Germinal center (tissue), 1 donor: ENCODE data around the gene GLTP.
"Not testable (repeated sequence)": the region's sequence is repeated elsewhere in the genome, so short reads cannot be mapped to it uniquely, and the experiment has no call there.

Experiments
- DNase-seq: peaks from one replicate; pipeline ENCODE4 v3.0.0; 2012; ENCODE audit warnings: mixed read lengths, low spot score

The GLTP gene, protein sequence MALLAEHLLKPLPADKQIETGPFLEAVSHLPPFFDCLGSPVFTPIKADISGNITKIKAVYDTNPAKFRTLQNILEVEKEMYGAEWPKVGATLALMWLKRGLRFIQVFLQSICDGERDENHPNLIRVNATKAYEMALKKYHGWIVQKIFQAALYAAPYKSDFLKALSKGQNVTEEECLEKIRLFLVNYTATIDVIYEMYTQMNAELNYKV

DNA sequence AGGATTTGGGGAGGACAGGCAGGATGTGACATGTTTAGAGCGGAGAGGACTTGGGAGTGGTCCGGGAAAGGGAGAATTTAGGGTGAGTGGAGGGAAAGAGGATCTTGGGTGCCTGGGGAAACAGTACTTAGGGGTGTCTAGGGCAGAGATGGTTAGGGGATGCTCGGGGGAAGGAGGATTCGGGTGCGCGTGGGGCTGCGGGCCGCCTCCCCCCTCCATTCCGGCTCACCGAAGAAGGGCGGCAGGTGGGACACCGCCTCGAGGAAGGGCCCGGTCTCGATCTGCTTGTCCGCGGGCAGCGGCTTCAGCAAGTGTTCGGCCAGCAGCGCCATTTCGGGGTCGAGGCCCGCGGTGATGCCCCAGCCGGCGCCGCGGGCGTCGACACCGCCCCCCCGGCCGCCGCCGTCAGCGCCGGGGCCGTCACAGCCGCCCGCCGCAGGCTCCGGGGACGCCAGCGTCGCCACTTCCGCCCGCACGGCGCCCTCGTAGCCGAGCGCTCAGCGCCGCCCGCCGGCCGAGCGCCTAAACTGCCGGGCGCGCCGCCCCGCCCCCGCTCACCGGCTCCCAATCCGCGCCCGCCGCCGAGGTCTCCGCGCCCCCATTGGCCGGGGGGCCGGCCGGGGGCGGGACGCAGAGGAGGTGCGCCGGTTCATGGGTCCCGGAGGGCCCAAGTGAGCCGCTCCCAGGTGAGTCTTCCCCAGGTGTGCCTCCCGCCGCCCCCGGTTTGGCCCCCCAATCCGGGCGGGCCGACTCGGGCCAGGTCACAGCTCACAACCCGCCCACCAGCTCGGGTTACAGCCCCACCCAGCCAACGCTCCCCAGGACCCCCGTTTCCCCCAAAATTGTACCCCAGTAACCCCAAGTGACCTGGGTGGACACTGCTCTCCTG lies at the start of gene GLTP:
Gene GLTP (minus strand): TSS at position 499 of the 889 bp plus-strand sequence. CDS start 167 bp downstream, at position 332.
- peak; percentile 98 for DNase-seq

DNA sequence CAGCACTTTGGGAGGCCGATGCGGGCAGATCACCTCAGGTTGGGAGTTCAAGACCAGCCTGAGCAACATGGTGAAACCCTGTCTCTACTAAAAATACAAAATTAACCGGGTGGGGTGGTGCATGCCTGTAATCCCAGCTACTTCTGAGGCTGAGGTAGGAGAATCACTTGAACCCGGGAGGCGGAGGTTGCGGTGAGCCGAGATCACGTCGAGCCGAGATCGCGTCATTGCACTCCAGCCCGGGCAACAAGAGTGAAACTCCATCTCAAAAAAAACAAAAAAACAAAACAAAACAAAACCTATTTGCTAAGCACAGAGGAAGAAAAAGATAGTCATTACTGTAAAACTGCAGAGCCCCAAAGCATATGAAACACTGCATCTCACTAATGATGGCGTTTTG lies 49.0 kb upstream of the GLTP start:
- DNase-seq, result not testable (repeated sequence)

DNA sequence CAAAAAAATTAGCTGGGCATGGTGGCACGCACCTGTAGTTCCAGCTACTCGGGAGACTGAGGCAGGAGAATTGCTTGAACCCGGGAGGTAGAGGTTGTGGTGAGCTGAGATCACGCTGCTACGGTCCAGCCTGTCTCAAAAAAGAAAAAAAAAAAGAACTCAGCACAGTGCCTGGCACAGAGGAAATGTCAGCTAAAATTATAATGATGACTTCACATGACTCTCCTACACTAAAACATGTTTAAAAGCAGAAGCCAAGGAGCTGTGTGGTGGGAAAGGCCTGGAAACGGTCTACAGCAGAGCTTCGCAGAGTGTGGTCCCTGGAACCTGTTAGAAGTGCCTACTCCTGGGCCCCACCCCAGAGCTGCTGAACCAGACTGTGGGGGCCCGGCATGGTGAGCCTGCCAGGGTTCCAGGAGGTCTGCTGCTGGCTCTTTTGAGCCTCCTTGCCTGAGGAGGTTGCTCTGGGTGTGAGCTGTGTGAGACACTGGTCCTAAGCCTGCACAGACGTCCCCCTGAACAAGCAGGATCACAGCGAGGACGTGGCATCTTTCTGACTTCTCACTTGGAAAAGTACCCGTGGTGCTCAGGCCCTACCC lies 47.8 kb upstream of the GLTP start:
- no peak for DNase-seq

DNA sequence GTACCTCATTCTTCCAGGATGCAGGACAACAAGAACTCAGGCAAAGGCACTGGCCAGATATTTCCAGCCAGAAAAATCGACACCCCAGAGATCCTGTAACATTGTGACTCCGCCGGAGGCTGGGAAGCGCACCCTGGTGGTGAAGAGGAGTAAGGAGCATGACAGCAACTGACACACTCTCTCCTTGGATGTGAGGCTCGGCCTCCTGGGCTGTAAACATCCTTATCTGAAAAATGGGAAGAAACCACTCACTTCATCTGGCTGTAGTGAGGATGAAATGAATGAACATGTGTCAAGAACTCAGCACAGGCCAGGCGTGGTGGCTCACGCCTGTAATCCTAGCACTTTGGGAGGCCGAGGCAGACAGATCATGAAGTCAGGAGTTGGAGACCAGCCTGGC lies 47.3 kb upstream of the GLTP start:
- peak; percentile 27 for DNase-seq

DNA sequence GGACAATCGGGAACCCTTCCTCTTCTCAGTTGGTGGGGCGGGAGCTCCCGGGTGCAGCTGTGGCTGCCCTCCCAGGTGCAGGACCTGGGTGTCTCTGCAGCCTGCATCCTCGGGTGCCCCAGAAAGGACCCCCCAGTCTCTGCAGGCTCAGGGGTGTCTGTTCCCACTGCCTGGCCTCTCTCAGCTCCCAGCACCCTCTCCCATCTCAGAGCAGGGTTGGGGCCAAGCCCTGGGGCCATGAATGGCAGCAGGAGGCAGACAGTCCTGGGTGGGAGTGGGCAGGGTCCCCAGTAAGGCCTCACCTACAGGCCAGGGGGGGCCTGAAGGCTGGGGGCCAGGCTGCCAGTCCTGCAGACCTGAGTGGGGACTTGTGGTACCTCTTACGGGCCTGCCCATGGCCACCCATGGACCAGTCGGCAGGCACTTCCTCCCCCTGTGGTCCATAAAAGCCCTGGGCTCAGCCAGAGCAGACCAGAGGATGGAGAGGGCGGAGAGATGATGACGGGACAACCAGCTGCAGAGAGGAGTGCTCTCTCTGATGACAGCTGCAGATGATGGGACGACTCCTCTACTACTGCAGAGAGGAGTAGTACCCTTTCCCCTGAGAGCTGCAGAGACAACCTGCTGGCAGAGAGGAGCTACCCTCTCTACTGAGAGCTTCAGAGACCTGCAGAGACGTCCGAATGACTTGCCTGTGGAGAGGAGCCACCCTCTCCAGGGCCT lies 46.3 kb upstream of the GLTP start:
- DNase-seq, result no peak

DNA sequence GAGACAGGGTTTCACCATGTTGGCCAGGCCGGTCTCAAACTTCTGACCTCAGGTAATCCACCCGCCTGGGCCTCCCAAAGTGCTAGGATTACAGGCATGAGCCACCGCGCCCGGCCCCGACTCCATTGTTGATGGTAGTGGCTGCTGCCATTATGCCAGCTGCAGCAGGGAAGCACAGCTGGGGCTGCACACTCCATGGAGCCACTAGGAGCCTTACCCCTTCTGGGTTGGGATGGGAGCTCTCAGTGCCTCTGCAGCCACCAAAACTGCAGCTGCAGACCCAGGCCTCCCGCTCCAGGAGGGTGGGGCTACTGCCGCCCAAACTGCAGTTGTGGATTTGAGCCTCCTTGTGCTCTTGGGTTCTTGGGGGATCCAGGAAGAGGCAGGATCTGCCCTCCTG lies 45.7 kb upstream of the GLTP start:
- no peak for DNase-seq

DNA sequence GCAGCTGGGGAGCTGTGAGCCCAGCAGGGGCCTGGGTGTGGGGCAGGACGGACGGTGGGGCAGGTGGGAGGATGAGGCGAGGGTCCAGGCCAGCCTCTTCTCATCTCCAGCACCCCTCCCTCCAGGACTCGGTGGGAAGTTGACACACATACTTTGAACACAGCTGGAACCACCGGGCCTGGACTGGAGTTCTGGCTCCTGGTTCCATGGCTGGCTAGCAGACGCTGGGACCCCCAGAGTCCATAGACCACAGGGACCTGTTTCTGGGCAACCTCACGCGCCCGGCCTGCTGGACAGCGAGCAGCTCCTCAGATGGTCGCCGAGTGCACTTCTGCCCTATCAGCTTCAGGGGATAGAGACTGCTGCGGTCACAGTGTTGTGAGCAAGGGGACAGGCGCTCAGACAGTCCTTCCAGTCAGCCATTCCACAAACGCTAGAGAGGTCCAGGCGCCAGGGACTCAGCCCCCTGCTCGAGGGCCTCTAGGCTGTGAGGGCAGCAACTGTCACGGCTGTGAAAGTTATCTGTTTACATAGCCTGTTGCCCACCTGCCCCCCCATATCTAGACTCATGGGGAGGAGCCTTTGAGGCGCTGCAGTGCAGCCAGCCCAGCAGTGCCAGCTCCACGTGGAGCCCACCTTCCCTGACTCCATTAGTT lies 45.0 kb upstream of the GLTP start:
- no peak for DNase-seq

DNA sequence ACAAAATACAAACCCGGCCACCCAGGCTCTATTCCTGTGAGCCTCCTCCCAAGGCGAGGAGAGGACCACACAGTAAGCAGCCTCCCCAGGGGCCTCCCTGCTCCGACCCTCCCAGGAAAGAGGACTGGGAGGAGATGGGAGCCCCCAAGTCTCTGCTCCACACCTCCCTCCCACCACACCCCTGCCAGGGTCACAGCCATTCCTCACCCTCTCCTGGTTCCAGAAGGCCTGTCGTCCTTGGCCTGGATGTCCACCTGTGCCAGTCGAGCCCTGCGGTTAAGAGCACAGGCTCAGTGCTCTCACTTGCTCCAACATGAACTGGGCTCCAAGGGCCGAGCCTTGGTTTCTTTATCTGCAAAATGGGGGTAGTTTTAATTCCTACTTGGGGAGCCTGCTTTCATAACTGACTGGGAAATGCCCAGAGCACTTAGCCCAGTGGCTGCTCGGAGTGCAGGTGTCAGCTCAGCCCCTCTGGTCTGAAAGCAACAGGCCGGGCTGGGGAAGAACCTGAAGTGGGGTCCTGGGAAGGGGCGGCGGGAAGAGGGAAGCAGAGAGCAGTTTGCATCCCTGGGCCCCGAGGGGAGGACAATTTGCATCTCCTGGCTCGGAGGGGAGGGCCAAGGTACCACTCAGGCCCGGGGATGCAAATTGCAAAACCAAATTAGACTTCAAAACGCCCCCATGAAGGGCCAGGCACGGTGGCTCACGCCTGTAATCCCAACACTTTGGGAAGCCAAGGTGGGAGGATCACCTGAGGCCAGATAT lies 43.3 kb upstream of the GLTP start:
- DNase-seq, result peak; percentile 50

DNA sequence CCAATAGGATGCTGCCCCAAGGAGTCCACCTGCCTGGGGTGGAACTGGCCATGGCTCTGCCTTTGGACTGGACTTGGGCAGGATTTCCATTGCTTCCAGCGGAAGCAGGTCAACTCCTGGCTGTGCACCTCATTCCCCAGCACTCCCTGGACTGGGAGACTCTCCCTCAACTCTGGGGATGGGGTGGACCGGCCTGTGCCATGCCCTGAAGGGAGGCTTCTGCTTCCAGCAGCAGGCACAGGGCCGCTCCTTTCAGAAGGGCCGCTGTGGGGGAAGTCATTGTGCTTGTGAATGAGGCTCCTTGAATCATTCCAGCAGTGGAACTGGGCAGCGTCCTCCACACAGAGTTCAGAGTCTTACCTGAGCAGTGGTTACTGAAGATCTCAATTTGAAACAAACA lies 42.7 kb upstream of the GLTP start:
- DNase-seq, result no peak

DNA sequence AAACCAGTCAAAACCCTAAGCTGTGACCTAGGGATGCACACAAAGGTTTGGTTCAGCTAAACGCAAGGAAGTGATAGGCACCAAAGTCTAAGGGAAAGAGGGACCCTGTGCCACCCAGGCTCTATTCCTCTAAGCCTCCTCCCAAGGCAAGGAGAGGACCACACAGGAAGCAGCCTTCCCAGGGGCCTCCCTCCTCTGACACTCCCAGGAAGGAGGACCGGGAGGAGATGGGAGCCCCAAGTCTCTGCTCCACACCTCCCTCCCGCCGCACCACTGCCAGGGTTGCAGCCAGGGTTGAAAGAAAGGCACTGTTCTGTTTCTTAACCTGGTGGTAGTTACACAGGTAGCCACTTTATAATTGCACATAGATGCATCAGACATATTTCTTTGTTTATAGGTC lies 41.6 kb upstream of the GLTP start:
- DNase-seq, result no peak

DNA sequence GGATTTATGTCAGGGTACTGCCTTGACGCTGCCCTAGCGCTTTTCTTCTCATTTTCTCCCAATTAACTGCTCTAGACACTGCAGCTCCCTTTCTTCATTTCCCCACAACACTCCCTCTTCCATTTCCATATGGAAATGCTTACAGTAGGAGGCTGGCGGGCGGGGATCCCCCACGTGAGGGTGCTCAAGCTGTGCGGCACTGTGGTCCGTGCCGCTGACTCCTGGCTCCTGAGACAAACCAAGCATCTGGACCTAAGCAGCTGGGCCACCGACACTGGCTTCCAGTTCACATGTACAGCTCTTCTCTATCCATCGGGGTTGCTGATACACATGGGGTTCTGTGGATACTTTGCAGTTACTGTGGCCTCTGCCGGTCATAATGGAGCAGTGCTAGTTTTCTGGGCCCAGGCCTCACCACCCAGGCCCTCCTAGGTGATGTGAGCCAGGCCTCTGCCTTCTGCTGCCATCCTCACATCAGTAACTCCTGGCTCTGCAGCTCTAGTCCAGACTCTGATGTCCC lies 40.0 kb upstream of the GLTP start:
- DNase-seq, result no peak

DNA sequence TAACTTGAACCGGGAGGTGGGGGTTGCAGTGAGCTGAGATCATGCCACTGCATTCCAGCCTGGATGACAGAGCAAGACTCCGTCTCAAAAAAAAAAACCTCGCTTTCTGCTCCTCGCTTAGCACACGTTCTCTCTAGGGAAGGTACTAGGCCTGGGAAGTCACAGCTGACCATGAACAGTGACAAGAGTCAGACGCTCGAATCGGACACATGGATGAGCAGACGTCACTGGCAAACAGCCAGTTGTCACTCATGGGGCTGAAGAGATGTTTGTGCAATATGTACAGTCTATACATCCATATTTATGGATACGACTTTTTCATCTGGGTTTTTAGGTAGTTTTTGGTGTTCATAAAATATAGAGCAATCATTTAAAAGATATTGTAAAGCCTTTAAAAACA lies 39.1 kb upstream of the GLTP start:
- no peak for DNase-seq

DNA sequence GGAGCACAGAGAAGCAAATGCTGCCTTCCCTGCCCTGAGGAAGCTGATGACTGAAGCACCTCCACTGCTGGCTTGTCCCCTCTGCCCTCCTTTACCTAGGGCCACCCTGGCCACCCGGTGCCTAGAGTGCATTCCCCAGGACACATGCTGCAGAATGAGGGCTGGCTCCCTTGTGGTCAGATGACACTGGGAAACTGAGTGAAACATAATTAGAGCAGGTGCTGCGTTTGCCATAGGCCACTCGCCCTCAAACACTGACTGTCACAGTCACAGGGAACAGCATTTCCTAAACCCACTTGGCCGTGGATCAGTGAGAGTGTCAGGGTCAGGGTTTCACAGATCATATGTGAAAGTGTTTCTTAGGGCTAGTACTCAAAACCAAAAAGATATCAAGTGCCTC lies 35.7 kb upstream of the GLTP start:
- DNase-seq, result no peak

DNA sequence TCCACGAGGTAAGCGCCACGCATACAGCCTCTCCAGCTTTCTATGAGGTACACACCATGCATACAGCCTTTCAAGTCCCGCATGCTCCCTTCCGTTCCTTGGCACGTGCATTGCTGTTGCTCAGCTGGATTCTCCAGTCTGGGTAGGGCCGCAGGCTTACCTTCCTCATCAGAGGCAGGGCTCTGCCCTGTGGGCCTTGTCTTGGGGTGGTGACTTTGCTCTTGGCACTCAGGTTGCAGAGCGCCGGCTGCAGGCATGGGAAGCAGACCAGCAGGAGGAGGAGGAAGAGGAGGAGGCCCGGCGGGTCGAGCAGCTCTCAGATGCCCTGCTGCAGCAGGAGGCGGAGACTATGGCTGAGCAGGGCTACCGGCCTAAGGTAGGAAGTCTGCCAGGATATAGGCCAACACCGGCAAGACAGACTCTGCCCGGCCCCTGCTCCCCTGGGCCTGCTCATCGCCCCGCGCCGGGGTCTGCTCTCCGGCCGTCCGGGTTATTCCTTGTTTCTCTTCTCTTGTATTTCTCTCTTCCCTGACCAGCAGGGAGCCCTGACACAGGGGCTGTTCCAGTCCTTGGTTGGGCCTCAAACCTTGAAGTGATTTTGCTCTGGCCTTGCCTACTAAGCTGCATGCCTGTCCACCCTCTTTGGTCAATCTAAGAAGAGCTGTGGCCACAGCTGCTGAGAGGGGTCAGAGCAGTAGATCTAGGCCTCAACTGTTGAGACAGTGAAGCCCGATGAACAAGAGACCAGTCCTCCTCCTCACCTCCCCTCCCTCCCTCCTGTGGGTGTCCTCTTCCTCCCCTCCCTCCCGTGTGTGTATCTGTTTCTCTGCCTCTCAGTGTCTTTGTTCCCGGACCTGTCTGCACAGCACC lies 35.1 kb upstream of the GLTP start:
- DNase-seq, result no peak

DNA sequence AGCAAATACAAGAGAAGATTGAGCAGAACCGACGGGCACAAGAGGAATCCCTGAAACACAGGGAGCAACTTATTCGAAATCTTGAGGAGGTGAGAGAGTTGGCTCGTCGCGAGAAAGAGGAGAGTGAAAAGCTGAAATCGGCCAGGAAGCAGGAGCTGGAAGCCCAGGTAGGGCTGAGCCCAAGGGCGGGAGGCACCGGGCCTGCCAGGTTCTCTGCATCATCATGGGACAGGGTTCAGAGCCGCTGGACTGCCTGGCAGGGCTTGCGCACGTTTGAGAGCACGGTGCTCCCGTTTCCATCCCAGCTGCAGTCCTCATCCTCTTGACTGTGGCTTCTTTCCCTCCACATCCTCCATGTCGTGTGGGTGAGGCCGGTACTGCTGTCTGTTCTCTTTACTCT lies 34.1 kb upstream of the GLTP start:
- DNase-seq, result no peak

DNA sequence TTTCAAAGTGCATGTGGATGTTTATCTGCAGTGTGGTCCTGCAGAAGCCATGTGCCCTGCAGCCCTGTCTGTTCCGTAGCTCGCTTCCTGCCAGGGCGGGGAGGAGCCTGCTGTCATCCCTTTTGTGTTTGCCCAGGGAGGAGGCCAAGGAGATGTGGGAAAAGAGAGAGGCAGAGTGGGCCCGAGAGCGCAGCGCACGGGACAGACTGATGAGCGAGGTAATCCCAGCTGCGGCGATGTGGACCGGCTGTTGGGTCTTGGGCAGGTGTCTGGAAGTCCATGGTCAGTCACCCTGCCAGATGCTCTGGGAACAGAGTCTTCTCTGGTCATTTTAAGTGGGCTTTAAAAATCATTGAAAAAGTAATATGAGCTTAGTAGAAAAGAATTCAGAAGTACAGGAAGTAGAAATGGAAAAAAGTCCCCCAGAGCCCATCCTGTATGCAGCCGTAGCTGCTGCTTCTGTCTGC lies 32.5 kb upstream of the GLTP start:
- no peak for DNase-seq

DNA sequence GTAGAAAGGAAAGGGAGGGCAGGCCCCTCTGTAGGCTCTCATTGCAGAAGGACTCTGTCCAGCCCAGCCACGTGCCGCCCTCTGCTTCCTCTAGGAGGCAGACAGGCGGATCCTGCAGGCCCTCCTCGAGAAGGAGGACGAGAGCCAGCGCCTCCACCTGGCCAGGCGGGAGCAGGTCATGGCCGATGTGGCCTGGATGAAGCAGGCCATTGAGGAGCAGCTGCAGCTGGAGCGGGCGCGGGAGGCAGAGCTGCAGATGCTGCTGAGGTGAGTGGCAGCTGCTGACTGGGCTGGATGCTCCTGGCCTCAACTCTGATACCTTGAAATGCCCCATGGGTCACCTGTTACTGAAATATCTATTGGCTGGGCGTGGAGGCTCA lies 30.6 kb upstream of the GLTP start:
- no peak for DNase-seq

DNA sequence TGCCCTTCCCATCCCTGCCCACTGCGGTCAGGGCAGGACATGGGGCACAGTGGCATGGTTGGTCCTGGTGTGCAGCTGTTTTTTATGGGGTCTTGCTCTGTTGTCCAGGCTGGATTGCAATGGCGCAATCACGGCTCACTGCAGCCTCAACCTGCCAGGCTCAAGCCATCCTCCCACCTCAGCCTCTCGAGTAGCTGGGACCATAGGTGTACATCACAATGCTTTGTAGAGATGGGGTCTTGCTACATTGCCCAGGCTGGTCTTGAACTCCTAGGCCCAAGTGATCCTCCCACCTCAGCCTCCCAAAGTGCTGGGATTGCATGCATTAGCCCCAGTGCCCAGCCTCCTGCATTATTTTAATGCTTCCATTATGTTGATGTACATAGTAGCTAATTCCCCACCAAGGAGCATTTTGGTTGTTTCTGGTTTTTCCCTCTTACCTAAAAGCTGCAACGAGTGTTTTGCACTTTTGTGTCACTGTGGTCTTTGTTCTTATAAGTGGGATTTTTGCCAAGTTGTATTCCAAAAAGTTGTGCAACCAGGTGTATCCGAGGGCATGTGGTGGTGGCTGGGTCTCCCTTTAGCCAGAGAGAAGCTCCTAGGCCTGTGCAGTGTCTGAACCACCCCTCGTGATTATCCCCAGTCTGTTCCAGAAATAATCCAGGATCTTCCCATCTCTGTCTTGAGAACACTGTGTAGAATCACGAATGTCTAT lies 30.1 kb upstream of the GLTP start:
- DNase-seq, result no peak

DNA sequence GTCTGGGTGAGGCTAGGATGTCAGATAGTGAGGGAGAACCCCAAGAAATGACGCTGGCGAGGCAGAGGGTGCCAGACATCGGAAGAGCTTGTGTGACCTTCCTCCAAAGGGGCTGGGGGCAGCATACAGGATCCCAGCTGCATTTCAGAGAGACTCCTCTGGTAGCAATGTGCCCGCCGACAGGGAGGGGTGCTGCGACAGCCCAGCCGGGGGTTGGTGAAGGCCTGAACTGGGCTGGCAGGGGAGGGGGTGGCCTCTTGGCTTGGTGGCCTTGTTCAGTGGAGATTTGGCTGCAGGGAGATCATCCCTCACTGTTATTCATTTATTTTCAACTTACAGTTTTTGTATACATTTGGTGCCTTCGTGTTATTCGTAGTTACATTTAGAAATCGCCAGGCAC lies 25.0 kb upstream of the GLTP start:
- DNase-seq, result no peak
